GM23338 (cell line): ENCODE results near the gene POP7. TPM values are rescaled to one million over a fixed set of nuclear protein-coding genes. Genes with fewer than 3 reads are reported as not detected.

ENCODE experiments used
- ATAC-seq: fragments of 200-7000 bp; cut with Tn5 transposase; 3 replicates; pipeline ENCODE4 v1.9.1; 2020
- DNase-seq: peaks from one replicate; pipeline ENCODE4 v3.0.0-alpha.2; 2015; ENCODE audit warnings: low spot score
- H2AFZ ChIP-seq: fragments of 200-600 bp; sonication (generic); 2 replicates; pipeline ENCODE4 v1.8.0; 2016; ENCODE audit warnings: antibody characterized with exemption, mild to moderate bottlenecking, moderate library complexity
- H3F3A ChIP-seq: fragments of 200-600 bp; sonication (generic); replicated peaks from 2 replicates; pipeline ENCODE4 v1.8.0; 2017; ENCODE audit warnings: antibody characterized with exemption, mixed run types, low read depth
- H3K27ac ChIP-seq: fragments of 200-600 bp; sonication (generic); 2 replicates; pipeline ENCODE4 v1.6.1; 2016; ENCODE audit warnings: low read depth
- H3K27me3 ChIP-seq: fragments of 200-600 bp; sonication (generic); 2 replicates; pipeline ENCODE4 v1.8.0; 2016; ENCODE audit warnings: mild to moderate bottlenecking, mixed run types, moderate library complexity; ENCODE audit not compliant: insufficient read depth
- H3K36me3 ChIP-seq: fragments of 200-600 bp; sonication (generic); 2 replicates; pipeline ENCODE4 v1.8.0; 2016; ENCODE audit warnings: mild to moderate bottlenecking; ENCODE audit not compliant: insufficient read depth
- H3K4me1 ChIP-seq: fragments of 200-600 bp; sonication (generic); 2 replicates; pipeline ENCODE4 v1.8.0; 2016; ENCODE audit warnings: mild to moderate bottlenecking, moderate library complexity; ENCODE audit not compliant: insufficient read depth
- H3K4me2 ChIP-seq: fragments of 200-600 bp; sonication (generic); 2 replicates; pipeline ENCODE4 v1.7.1; 2017; ENCODE audit warnings: mixed run types
- H3K4me3 ChIP-seq: fragments of 200-600 bp; sonication (generic); 2 replicates; pipeline ENCODE4 v1.6.1; 2016; ENCODE audit warnings: mixed run types
- H3K79me2 ChIP-seq: fragments of 200-600 bp; sonication (generic); replicated peaks from 2 replicates; pipeline ENCODE4 v1.8.0; 2017; ENCODE audit warnings: mild to moderate bottlenecking; ENCODE audit not compliant: insufficient read depth
- H3K9me2 ChIP-seq: fragments of 200-600 bp; sonication (generic); 2 replicates; pipeline ENCODE4 v1.8.0; 2017; ENCODE audit not compliant: insufficient read depth
- H4K20me1 ChIP-seq: fragments of 200-600 bp; sonication (generic); replicated peaks from 2 replicates; pipeline ENCODE4 v1.8.0; 2017; ENCODE audit warnings: mild to moderate bottlenecking; ENCODE audit not compliant: insufficient read depth
- H3K27ac Mint-ChIP-seq: 2 replicates; pipeline ENCODE4 v1.8.0; 2020; ENCODE audit warnings: inconsistent platforms, mild to moderate bottlenecking, moderate library complexity, mixed read lengths
- H3K27me3 Mint-ChIP-seq: 3 replicates; pipeline ENCODE4 v1.8.0; 2022; ENCODE audit warnings: low read depth, mild to moderate bottlenecking, moderate library complexity, mixed read lengths, inconsistent platforms; ENCODE audit not compliant: insufficient read depth, poor library complexity
- H3K36me3 Mint-ChIP-seq: 3 replicates; pipeline ENCODE4 v1.8.0; 2021; ENCODE audit warnings: low read depth, mild to moderate bottlenecking, inconsistent platforms, moderate library complexity, mixed read lengths
- H3K4me1 Mint-ChIP-seq: 3 replicates; pipeline ENCODE4 v1.8.0; 2020; ENCODE audit warnings: mild to moderate bottlenecking, inconsistent platforms, mixed read lengths
- H3K4me3 Mint-ChIP-seq: 3 replicates; pipeline ENCODE4 v1.8.0; 2021; ENCODE audit warnings: moderate library complexity, mild to moderate bottlenecking, inconsistent platforms, mixed read lengths
- H3K9me3 Mint-ChIP-seq: 3 replicates; pipeline ENCODE4 v1.8.0; 2020; ENCODE audit warnings: moderate library complexity, mild to moderate bottlenecking, inconsistent platforms, mixed read lengths
- CREB1 ChIP-seq: fragments of 250-450 bp; sonication (Bioruptor Pico); IDR thresholded peaks from 2 replicates; pipeline ENCODE4 v1.5.0; 2020; ENCODE audit warnings: low read depth, mild to moderate bottlenecking, moderate library complexity
- CTCF ChIP-seq, 2 experiments: fragments of 200-600 bp in 1 of 2; sonication (generic) in 1 of 2; conservative IDR thresholded peaks; 2 replicates each; pipeline versions ENCODE4 v1.5.1 to v1.6.1; 2016 to 2017; ENCODE audit warnings: antibody characterized with exemption in 2 of 2, low read depth in 2 of 2, mild to moderate bottlenecking in 2 of 2, moderate library complexity in 1 of 2
- ETS1 ChIP-seq: IDR thresholded peaks from 2 replicates; pipeline ENCODE4 v1.6.1; 2016; ENCODE audit warnings: antibody characterized with exemption
- EZH2 ChIP-seq: fragments of 200-600 bp; sonication (generic); IDR thresholded peaks from one replicate; pipeline ENCODE4 v1.8.0; 2017; ENCODE audit warnings: antibody characterized with exemption, mild to moderate bottlenecking, low read depth; ENCODE audit not compliant: unreplicated experiment
- EZH2phosphoT487 ChIP-seq: fragments of 200-600 bp; sonication (generic); IDR thresholded peaks from one replicate; pipeline ENCODE4 v1.8.1; 2018; ENCODE audit warnings: antibody characterized with exemption; ENCODE audit not compliant: unreplicated experiment
- JUNB ChIP-seq: IDR thresholded peaks from one replicate; pipeline ENCODE4 v1.6.1; 2016; ENCODE audit warnings: antibody characterized with exemption; ENCODE audit not compliant: unreplicated experiment
- NANOG ChIP-seq: IDR thresholded peaks from 2 replicates; pipeline ENCODE4 v1.6.1; 2016; ENCODE audit warnings: antibody characterized with exemption, borderline replicate concordance
- POLR2AphosphoS5 ChIP-seq: IDR thresholded peaks from 2 replicates; pipeline ENCODE4 v1.6.1; 2016; ENCODE audit warnings: antibody characterized with exemption, low read depth
- REST ChIP-seq: IDR thresholded peaks from one replicate; pipeline ENCODE4 v1.6.1; 2018; ENCODE audit warnings: antibody characterized with exemption; ENCODE audit not compliant: unreplicated experiment
- STAT1 ChIP-seq: IDR thresholded peaks from one replicate; pipeline ENCODE4 v1.6.1; 2016; ENCODE audit warnings: antibody characterized with exemption; ENCODE audit not compliant: unreplicated experiment
- ZNF114 ChIP-seq: fragments of 250-450 bp; sonication (Bioruptor Pico); IDR thresholded peaks from 2 replicates; pipeline ENCODE4 v1.5.0; 2020; ENCODE audit warnings: mild to moderate bottlenecking, moderate library complexity
- ZNF331 ChIP-seq: fragments of 250-450 bp; sonication (Bioruptor Pico); IDR thresholded peaks from 2 replicates; pipeline ENCODE4 v1.5.0; 2020; ENCODE audit warnings: low read depth, mild to moderate bottlenecking, moderate library complexity
- polyA plus RNA-seq: library from polyadenylated mRNA; unstranded; fragments of >200 nt; fragmentation: Nextera tagmentation; extraction: Ambion mirVana; gene quantifications from 2 replicates; pipeline ENCODE4 v1.2.1, GENCODE V29; 2016
- total RNA-seq: library from RNA; depleted of rRNA; stranded (reverse); fragments of >200 nt; shearing (Covaris generic); gene quantifications from 2 replicates; pipeline ENCODE4 v1.2.3, GENCODE V29; 2014
- TF ChIP-seq, protein P1 (sequence below): fragments of 250-450 bp; sonication (Bioruptor Pico); IDR thresholded peaks from 2 replicates; pipeline ENCODE4 v1.5.0; 2020; ENCODE audit warnings: mild to moderate bottlenecking, moderate library complexity

Gene POP7
- total and polyA plus RNA-seq, 2 experiments from 2014 or later = 110 to 216 TPM

DNA sequence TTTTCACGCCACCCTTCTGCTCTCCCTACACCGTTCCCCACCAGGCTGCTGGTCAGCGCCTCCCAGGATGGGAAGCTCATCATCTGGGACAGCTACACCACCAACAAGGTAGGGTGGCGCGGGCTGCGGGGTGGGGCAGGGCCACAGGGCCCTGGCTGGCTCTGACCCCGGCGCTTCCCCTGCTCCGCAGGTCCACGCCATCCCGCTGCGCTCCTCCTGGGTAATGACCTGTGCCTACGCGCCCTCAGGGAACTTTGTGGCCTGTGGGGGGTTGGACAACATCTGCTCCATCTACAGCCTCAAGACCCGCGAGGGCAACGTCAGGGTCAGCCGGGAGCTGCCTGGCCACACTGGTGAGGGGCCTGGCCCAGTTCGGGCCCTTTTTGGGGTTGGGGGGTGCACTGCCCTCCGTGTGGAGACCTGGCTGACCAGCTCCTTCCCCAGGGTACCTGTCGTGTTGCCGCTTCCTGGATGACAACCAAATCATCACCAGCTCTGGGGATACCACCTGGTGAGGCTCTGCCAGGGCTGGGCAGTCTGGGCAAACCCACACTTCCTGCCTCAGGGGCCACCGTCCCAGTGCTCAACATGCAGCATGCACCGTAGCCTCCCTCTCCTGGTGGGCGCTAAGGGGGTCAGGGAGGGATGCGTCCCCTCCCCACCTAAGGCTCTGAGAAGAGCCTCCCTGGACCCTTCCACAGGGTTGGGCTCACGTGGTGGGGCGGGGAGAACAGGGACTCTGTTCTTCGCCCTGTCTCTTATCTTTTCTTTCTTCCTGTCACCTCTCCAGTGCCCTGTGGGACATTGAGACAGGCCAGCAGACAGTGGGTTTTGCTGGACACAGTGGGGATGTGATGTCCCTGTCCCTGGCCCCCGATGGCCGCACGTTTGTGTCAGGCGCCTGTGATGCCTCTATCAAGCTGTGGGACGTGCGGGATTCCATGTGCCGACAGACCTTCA is 28.3 kb upstream of the POP7 start:
- H3K27ac Mint-ChIP-seq = no peak overlapping the region
- H3K27me3 Mint-ChIP-seq = peaks cover 26% of the 10 kb centered on the region
- no peaks in the 10 kb centered on the region for H3K36me3 ChIP-seq
- DNase-seq = no peak
- TF ChIP-seq CTCF (conservative IDR thresholded peaks at IDR 0.05; ENCODE audit: low read depth in 2 of 2) (no peak), NANOG (no peak), CREB1 (no peak), POLR2AphosphoS5 (no peak), EZH2phosphoT487 (no peak), REST (no peak), ZNF114 (CRISPR knock-in tag) (no peak), ZNF331 (CRISPR knock-in tag) (no peak), EZH2 (no peak), ETS1 (no peak), STAT1 (no peak), JUNB (no peak)
- TF ChIP-seq, protein P1, sequence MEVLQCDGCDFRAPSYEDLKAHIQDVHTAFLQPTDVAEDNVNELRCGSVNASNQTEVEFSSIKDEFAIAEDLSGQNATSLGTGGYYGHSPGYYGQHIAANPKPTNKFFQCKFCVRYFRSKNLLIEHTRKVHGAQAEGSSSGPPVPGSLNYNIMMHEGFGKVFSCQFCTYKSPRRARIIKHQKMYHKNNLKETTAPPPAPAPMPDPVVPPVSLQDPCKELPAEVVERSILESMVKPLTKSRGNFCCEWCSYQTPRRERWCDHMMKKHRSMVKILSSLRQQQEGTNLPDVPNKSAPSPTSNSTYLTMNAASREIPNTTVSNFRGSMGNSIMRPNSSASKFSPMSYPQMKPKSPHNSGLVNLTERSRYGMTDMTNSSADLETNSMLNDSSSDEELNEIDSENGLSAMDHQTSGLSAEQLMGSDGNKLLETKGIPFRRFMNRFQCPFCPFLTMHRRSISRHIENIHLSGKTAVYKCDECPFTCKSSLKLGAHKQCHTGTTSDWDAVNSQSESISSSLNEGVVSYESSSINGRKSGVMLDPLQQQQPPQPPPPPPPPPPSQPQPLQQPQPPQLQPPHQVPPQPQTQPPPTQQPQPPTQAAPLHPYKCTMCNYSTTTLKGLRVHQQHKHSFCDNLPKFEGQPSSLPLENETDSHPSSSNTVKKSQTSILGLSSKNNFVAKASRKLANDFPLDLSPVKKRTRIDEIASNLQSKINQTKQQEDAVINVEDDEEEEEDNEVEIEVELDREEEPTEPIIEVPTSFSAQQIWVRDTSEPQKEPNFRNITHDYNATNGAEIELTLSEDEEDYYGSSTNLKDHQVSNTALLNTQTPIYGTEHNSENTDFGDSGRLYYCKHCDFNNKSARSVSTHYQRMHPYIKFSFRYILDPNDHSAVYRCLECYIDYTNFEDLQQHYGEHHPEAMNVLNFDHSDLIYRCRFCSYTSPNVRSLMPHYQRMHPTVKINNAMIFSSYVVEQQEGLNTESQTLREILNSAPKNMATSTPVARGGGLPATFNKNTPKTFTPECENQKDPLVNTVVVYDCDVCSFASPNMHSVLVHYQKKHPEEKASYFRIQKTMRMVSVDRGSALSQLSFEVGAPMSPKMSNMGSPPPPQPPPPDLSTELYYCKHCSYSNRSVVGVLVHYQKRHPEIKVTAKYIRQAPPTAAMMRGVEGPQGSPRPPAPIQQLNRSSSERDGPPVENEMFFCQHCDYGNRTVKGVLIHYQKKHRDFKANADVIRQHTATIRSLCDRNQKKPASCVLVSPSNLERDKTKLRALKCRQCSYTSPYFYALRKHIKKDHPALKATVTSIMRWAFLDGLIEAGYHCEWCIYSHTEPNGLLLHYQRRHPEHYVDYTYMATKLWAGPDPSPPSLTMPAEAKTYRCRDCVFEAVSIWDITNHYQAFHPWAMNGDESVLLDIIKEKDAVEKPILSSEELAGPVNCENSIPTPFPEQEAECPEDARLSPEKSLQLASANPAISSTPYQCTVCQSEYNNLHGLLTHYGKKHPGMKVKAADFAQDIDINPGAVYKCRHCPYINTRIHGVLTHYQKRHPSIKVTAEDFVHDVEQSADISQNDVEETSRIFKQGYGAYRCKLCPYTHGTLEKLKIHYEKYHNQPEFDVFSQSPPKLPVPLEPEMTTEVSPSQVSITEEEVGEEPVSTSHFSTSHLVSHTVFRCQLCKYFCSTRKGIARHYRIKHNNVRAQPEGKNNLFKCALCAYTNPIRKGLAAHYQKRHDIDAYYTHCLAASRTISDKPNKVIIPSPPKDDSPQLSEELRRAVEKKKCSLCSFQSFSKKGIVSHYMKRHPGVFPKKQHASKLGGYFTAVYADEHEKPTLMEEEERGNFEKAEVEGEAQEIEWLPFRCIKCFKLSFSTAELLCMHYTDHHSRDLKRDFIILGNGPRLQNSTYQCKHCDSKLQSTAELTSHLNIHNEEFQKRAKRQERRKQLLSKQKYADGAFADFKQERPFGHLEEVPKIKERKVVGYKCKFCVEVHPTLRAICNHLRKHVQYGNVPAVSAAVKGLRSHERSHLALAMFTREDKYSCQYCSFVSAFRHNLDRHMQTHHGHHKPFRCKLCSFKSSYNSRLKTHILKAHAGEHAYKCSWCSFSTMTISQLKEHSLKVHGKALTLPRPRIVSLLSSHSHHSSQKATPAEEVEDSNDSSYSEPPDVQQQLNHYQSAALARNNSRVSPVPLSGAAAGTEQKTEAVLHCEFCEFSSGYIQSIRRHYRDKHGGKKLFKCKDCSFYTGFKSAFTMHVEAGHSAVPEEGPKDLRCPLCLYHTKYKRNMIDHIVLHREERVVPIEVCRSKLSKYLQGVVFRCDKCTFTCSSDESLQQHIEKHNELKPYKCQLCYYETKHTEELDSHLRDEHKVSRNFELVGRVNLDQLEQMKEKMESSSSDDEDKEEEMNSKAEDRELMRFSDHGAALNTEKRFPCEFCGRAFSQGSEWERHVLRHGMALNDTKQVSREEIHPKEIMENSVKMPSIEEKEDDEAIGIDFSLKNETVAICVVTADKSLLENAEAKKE (CRISPR knock-in tag) = no peak
- no peaks in the 10 kb centered on the region for H3K9me3 Mint-ChIP-seq
- H3K79me2 ChIP-seq = no peaks in the 10 kb centered on the region
- H3K4me1 ChIP-seq = peaks cover 11% of the 10 kb centered on the region
- H3K36me3 Mint-ChIP-seq = peaks cover 42% of the 10 kb centered on the region
- no peaks in the 10 kb centered on the region for H3K9me2 ChIP-seq
- H3K27me3 ChIP-seq = peaks cover 4% of the 10 kb centered on the region
- no peak for ATAC-seq
- H3F3A ChIP-seq = peaks cover 37% of the 10 kb centered on the region
- H3K4me3 ChIP-seq = no peak overlapping the region
- no peak overlapping the region for H2AFZ ChIP-seq
- H3K4me1 Mint-ChIP-seq = peaks cover 11% of the 10 kb centered on the region
- H3K4me2 ChIP-seq = no peak overlapping the region
- H3K4me3 Mint-ChIP-seq = peak overlapping the region; percentile 54
- H3K27ac ChIP-seq = peak overlapping the region; percentile 39; the same call in 1 of the 2 replicates
- no peaks in the 10 kb centered on the region; the same call in 1 of the 2 replicates for H4K20me1 ChIP-seq
